Measurements from ENCODE around the gene NCMAP. TPM values are rescaled to one million over a fixed set of nuclear protein-coding genes. Genes with fewer than 3 reads are reported as not detected.
A peak's percentile ranks its signal among the peaks of the same experiment; 100 is the strongest.

The NCMAP gene
- polyA plus RNA-seq, 2 of the 4 experiments (the other 2 are of a cell fraction) = 0.13 to 1.7 TPM

- CTCF ChIA-PET = interaction anchor here (0.9 to 2.6 kb wide), 7 partner anchors 9 to 86 kb away, joined by 3 to 13 read pairs (median 4); no protein-coding TSS in a partner anchor
Observed at GRCh38 chr1:24526045-24526444, 29.8 kb upstream of the NCMAP start.

GRCh38 chr1:24526940-24527542 is 28.8 kb upstream of the NCMAP start:
- FAIRE-seq = no peak
- H3K27ac ChIP-seq = no peak overlapping the region
- TF ChIP-seq CTCF (IDR thresholded peaks at IDR 0.05) (peak; percentile 56), RAD21 (conservative IDR thresholded peaks at IDR 0.05 in 1 of 2, IDR thresholded peaks at IDR 0.05 in 1 of 2) (peak; percentile 33 to 50; a peak in 4 of 5 replicates), HEYL (CRISPR knock-in tag; IDR thresholded peaks at IDR 0.05) (no peak), SMC3 (IDR thresholded peaks at IDR 0.05) (peak; percentile 56)
- H3K9me3 ChIP-seq = no peaks in the 10 kb centered on the region
- H3K4me1 ChIP-seq = no peaks in the 10 kb centered on the region
- DNase-seq (ENCODE audit: low read depth in 1 of 2, low spot score in 1 of 2) = peak; percentile 25 to 26
- ATAC-seq = peak in 1 of 2 experiments; percentile 59; a peak in 1 of 6 replicates
- H3K4me2 ChIP-seq = no peak overlapping the region
- H3K4me3 ChIP-seq = no peak overlapping the region
- POLR2A ChIA-PET = no interaction called here
- CTCF ChIA-PET = interaction anchor here (0.6 to 2.6 kb wide), 13 partner anchors 9 to 141 kb away, joined by 3 to 13 read pairs (median 4); partner anchors contain the start of gene NIPAL3
- 67% methylated on average over 8 of the region's 8 CpGs for WGBS (ENCODE audit: missing lambda C conversion rate)

More at GRCh38 chr1:24526045-24526444, 29.8 kb upstream of the NCMAP start:
- FAIRE-seq = no peak
- ATAC-seq = no peak
- DNase-seq (ENCODE audit: low read depth in 1 of 2, low spot score in 1 of 2) = no peak
- H3K9me3 ChIP-seq = no peaks in the 10 kb centered on the region
- no peak overlapping the region for H3K4me2 ChIP-seq
- H3K27ac ChIP-seq = no peak overlapping the region
- POLR2A ChIA-PET = no interaction called here
- no peak overlapping the region for H3K4me3 ChIP-seq
- H3K4me1 ChIP-seq = no peaks in the 10 kb centered on the region
- WGBS (ENCODE audit: missing lambda C conversion rate) = 89% methylated on average over 7 of the region's 7 CpGs
- TF ChIP-seq ELK1 (IDR thresholded peaks at IDR 0.05; ENCODE audit: low read depth, low read length) (no peak), TP53 (CRISPR knock-in tag; IDR thresholded peaks at IDR 0.05) (no peak), CHD4 (IDR thresholded peaks at IDR 0.05; ENCODE audit: borderline replicate concordance) (no peak), NFE2L2 (conservative IDR thresholded peaks at IDR 0.05; ENCODE audit: low read length) (no peak), ZC3H11A (IDR thresholded peaks at IDR 0.05) (no peak), TFCP2L1 (CRISPR knock-in tag; IDR thresholded peaks at IDR 0.05) (no peak), FOXS1 (CRISPR knock-in tag; IDR thresholded peaks at IDR 0.05) (no peak), HES2 (IDR thresholded peaks at IDR 0.05) (no peak), HDAC2 (IDR thresholded peaks at IDR 0.05) (no peak), FOSB (CRISPR knock-in tag; IDR thresholded peaks at IDR 0.05) (no peak), POLR2A (IDR thresholded peaks at IDR 0.05; ENCODE audit: low read length) (no peak), ZSCAN20 (CRISPR knock-in tag; IDR thresholded peaks at IDR 0.05) (no peak), EHMT2 (IDR thresholded peaks at IDR 0.05; ENCODE audit: low read depth) (no peak), CBX8 (IDR thresholded peaks at IDR 0.05) (no peak)

GRCh38 chr1:24528744-24529143 is 27.1 kb upstream of the NCMAP start:
- WGBS (ENCODE audit: missing lambda C conversion rate) = 89% methylated on average over 2 of the region's 2 CpGs
- CTCF ChIA-PET = interaction anchor here (0.8 to 1.9 kb wide), 3 partner anchors 17 to 138 kb away, joined by 3 to 4 read pairs (median 4); no protein-coding TSS in a partner anchor
- POLR2A ChIA-PET = no interaction called here
- Histone ChIP-seq H3K4me2 (no peak overlapping the region), H3K27ac (no peak overlapping the region), H3K9me3 (no peaks in the 10 kb centered on the region), H3K4me1 (no peaks in the 10 kb centered on the region), H3K4me3 (no peak overlapping the region)
- DNase-seq (ENCODE audit: low read depth in 1 of 2, low spot score in 1 of 2) (no peak), ATAC-seq (no peak), FAIRE-seq (no peak)
- TF ChIP-seq POLR2A (IDR thresholded peaks at IDR 0.05; ENCODE audit: low read length) (no peak), MAFK (IDR thresholded peaks at IDR 0.05; ENCODE audit: partially characterized antibody) (no peak), SMC3 (IDR thresholded peaks at IDR 0.05) (no peak), MAZ (IDR thresholded peaks at IDR 0.05; ENCODE audit: borderline replicate concordance, low read depth, low read length) (no peak), GATA3 (IDR thresholded peaks at IDR 0.05; ENCODE audit: borderline replicate concordance) (no peak), CHD4 (IDR thresholded peaks at IDR 0.05; ENCODE audit: borderline replicate concordance) (no peak), BHLHE40 (IDR thresholded peaks at IDR 0.05; ENCODE audit: low read depth, low read length) (no peak), TFCP2L1 (CRISPR knock-in tag; IDR thresholded peaks at IDR 0.05) (no peak), NR3C1 (IDR thresholded peaks at IDR 0.05) (no peak), RAD21 (conservative IDR thresholded peaks at IDR 0.05 in 1 of 2, IDR thresholded peaks at IDR 0.05 in 1 of 2) (no peak), REST (IDR thresholded peaks at IDR 0.05) (no peak), HES2 (IDR thresholded peaks at IDR 0.05) (no peak), ZC3H11A (IDR thresholded peaks at IDR 0.05) (no peak), JUN (IDR thresholded peaks at IDR 0.05) (no peak), ZFP36 (IDR thresholded peaks at IDR 0.05; ENCODE audit: borderline replicate concordance, partially characterized antibody) (no peak), RARB (CRISPR knock-in tag; IDR thresholded peaks at IDR 0.05) (no peak), FOSB (CRISPR knock-in tag; IDR thresholded peaks at IDR 0.05) (no peak), ZSCAN20 (CRISPR knock-in tag; IDR thresholded peaks at IDR 0.05) (no peak)

Measured in A549 (cell line).